SJCRH30 (cell line): ENCODE results near the gene DNASE1L3. TPM values are rescaled to one million over a fixed set of nuclear protein-coding genes. Genes with fewer than 3 reads are reported as not detected.
"Not testable (repeated sequence)": the region's sequence is repeated elsewhere in the genome, so short reads cannot be mapped to it uniquely, and the experiment has no call there.

Experiments used
- DNase-seq, 2 experiments: peaks; one replicate each; pipeline ENCODE4 v3.0.0-alpha.2; 2015 to 2020
- H3K27ac ChIP-seq: fragments of 250-450 bp; sonication (Bioruptor Pico); 2 replicates; pipeline ENCODE4 v1.5.1; 2020; ENCODE audit warnings: mild to moderate bottlenecking, moderate library complexity
- H3K27me3 ChIP-seq: fragments of 250-450 bp; sonication (Bioruptor Pico); 2 replicates; pipeline ENCODE4 v1.5.1; 2020; ENCODE audit warnings: mild to moderate bottlenecking, moderate library complexity
- H3K36me3 ChIP-seq: fragments of 250-450 bp; sonication (Bioruptor Pico); 2 replicates; pipeline ENCODE4 v1.5.1; 2020; ENCODE audit warnings: mild to moderate bottlenecking, moderate library complexity
- H3K4me1 ChIP-seq: fragments of 250-450 bp; sonication (Bioruptor Pico); 2 replicates; pipeline ENCODE4 v1.5.1; 2020; ENCODE audit warnings: mild to moderate bottlenecking, moderate library complexity
- H3K4me3 ChIP-seq: fragments of 250-450 bp; sonication (Bioruptor Pico); 2 replicates; pipeline ENCODE4 v1.5.1; 2020; ENCODE audit warnings: mild to moderate bottlenecking, moderate library complexity
- H3K9me3 ChIP-seq: fragments of 250-450 bp; sonication (Bioruptor Pico); replicated peaks from 2 replicates; pipeline ENCODE4 v1.5.1; 2020; ENCODE audit warnings: mild to moderate bottlenecking, moderate library complexity
- total RNA-seq: library from RNA; depleted of rRNA; stranded (reverse); fragments of >200 nt; shearing (Covaris generic); gene quantifications from 2 replicates; pipeline ENCODE4 v1.2.3, GENCODE V29; 2014; rRNA removed

DNASE1L3 gene, protein sequence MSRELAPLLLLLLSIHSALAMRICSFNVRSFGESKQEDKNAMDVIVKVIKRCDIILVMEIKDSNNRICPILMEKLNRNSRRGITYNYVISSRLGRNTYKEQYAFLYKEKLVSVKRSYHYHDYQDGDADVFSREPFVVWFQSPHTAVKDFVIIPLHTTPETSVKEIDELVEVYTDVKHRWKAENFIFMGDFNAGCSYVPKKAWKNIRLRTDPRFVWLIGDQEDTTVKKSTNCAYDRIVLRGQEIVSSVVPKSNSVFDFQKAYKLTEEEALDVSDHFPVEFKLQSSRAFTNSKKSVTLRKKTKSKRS
- not detected in 2 replicates for total RNA-seq

DNA sequence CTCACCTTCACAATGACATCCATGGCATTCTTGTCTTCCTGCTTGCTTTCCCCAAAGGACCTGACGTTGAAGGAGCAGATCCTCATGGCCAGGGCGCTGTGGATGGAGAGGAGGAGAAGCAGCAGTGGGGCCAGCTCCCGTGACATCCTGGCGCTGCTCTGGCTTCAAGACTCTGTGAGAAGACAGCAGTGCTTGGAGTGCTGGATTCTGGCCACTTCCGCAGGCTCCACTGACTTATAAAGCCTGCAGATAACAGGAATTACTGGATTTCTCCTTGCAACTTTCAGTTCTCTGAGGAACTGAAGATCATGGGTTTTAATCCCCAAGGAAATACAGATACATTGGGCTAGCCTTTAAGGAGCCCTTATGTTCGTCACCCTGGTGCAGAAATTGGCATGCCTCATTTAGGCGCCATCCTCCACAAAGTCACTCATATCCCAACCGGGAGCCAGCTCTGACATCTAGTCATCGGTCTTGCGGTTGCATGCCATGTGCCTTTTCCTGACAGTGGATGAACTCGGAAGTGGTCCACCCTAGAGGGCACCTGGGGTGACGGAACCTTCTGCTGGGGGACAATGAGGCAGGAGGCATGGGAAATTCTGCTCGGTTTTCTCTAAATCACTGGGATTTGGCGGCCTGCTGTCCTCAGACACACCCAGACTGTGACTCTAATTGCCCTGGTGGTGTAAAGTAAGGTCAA, at the start of gene DNASE1L3:
TSS of gene DNASE1L3 (minus strand) at position 212 of the 700 bp plus-strand sequence. CDS start at position 146, 66 bp downstream.
- no peaks in the 10 kb centered on the region for H3K9me3 ChIP-seq
- no peaks in the 10 kb centered on the region for H3K27me3 ChIP-seq
- no peak within 1 kb of the TSS for H3K27ac ChIP-seq
- peaks cover 10% of the 10 kb centered on the region for H3K4me1 ChIP-seq
- DNase-seq = no peak
- H3K36me3 ChIP-seq = no peaks in the 10 kb centered on the region
- H3K4me3 ChIP-seq = no peak within 1 kb of the TSS

- no peaks in the 10 kb centered on the region for H3K36me3 ChIP-seq
- no peaks in the 10 kb centered on the region for H3K9me3 ChIP-seq
- no peaks in the 10 kb centered on the region for H3K27me3 ChIP-seq
- peaks cover 10% of the 10 kb centered on the region; the same call in 1 of the 2 replicates for H3K4me1 ChIP-seq
- H3K4me3 ChIP-seq = no peak overlapping the region
- peak; percentile 19 to 39 for DNase-seq
- H3K27ac ChIP-seq = peak overlapping the region; percentile 23
Observed at GRCh38 chr3:58260261-58260731, 49.5 kb upstream of the DNASE1L3 start.

GRCh38 chr3:58258392-58259055, 47.8 kb upstream of the DNASE1L3 start:
- no peaks in the 10 kb centered on the region for H3K9me3 ChIP-seq
- H3K4me3 ChIP-seq = no peak overlapping the region
- H3K27me3 ChIP-seq = no peaks in the 10 kb centered on the region
- DNase-seq = no peak
- peaks cover 10% of the 10 kb centered on the region; the same call in 1 of the 2 replicates for H3K4me1 ChIP-seq
- H3K36me3 ChIP-seq = no peaks in the 10 kb centered on the region
- no peak overlapping the region for H3K27ac ChIP-seq

- no peaks in the 10 kb centered on the region for H3K36me3 ChIP-seq
- H3K4me3 ChIP-seq = no peak overlapping the region
- H3K9me3 ChIP-seq = no peaks in the 10 kb centered on the region
- H3K27me3 ChIP-seq = no peaks in the 10 kb centered on the region
- peaks cover 10% of the 10 kb centered on the region; the same call in 1 of the 2 replicates for H3K4me1 ChIP-seq
- DNase-seq = no peak
- H3K27ac ChIP-seq = no peak overlapping the region
Observed at GRCh38 chr3:58256511-58256910, 45.7 kb upstream of the DNASE1L3 start.

DNA sequence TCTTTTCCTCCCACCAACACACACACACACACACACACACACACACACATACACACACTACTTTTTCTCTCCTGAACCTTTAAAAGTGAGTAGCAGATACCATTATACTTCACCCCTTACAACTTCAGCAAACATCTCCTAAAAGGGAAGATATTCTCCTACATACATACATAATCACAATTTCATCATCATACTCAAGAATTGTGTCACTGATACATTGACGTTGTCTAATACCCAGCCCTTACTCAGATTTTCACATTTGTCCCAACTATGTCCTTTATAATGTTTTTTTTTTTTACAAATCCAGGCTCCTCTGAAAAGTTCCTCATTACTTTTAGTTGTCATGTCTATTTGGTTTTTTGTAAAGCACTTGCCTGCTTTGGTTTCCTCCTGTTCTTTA, 45.3 kb upstream of the DNASE1L3 start:
- H3K4me1 ChIP-seq = peaks cover 10% of the 10 kb centered on the region; the same call in 1 of the 2 replicates
- H3K36me3 ChIP-seq = no peaks in the 10 kb centered on the region
- no peak overlapping the region for H3K27ac ChIP-seq
- no peaks in the 10 kb centered on the region for H3K27me3 ChIP-seq
- no peak overlapping the region for H3K4me3 ChIP-seq
- no peaks in the 10 kb centered on the region for H3K9me3 ChIP-seq
- no peak for DNase-seq

DNA sequence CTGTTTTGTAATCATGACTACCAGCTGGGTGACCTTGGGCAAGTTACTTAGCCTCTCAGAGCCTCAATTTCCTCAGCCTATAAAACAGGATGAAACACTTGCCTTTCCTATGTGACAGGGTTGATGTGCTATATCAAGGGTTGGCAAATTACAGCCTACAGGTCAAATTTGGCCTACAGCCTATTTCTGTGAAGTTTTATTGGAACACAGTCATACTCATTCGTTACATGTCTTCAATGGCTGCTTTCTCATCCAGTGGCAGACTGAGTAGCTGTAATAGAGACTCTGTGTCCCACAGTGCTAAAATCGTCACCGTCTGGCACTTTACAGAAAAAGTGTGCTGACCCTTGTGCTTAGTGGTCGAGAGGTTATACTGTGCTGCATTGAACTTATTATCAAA, 43.4 kb upstream of the DNASE1L3 start:
- Histone ChIP-seq H3K27ac (no peak overlapping the region), H3K9me3 (no peaks in the 10 kb centered on the region), H3K4me1 (no peaks in the 10 kb centered on the region), H3K27me3 (no peaks in the 10 kb centered on the region), H3K36me3 (no peaks in the 10 kb centered on the region), H3K4me3 (no peak overlapping the region)
- no peak for DNase-seq

- Histone ChIP-seq H3K4me1 (no peaks in the 10 kb centered on the region), H3K36me3 (no peaks in the 10 kb centered on the region), H3K27me3 (no peaks in the 10 kb centered on the region), H3K4me3 (no peak overlapping the region), H3K27ac (no peak overlapping the region), H3K9me3 (no peaks in the 10 kb centered on the region)
- DNase-seq = no peak
Observed at GRCh38 chr3:58251631-58252035, 40.9 kb upstream of the DNASE1L3 start.

DNA sequence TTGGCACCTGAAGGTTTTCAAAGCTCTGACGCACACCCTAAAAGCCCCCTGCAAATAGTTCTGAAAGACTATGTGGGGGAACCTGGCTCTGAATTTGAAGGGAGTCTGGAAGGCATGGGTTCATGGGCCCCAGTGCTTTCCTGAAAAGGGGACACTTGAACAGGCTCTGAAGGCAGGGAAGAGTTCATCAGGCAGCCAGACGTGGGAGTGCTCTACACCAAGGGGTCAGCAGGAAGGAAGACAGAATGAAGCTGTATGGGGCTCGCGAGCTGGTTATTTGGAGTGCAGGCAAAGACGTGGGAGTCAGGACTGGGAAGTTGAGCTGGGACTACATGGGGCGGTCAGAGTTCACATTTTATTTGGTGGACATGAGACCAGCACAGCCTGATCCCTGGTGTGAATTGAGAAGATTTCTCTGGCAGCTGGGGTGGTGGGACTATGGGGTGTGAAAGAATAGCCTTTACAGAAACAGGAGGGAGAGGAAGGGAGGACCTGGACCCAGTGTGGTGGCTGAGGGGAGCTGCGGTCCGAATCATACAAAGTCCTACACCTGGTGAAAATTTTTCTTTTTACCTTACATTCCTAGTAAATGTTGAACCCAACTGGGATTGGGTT, 39.4 kb upstream of the DNASE1L3 start:
- H3K9me3 ChIP-seq = no peaks in the 10 kb centered on the region
- H3K27ac ChIP-seq = no peak overlapping the region
- H3K27me3 ChIP-seq = no peaks in the 10 kb centered on the region
- H3K4me1 ChIP-seq = no peaks in the 10 kb centered on the region
- no peak for DNase-seq
- no peak overlapping the region for H3K4me3 ChIP-seq
- H3K36me3 ChIP-seq = no peaks in the 10 kb centered on the region

GRCh38 chr3:58249358-58250092, 38.8 kb upstream of the DNASE1L3 start:
- no peak overlapping the region for H3K27ac ChIP-seq
- H3K4me1 ChIP-seq = no peaks in the 10 kb centered on the region
- no peaks in the 10 kb centered on the region for H3K9me3 ChIP-seq
- no peaks in the 10 kb centered on the region for H3K27me3 ChIP-seq
- H3K36me3 ChIP-seq = no peaks in the 10 kb centered on the region
- no peak overlapping the region for H3K4me3 ChIP-seq
- DNase-seq = no peak

GRCh38 chr3:58246148-58247047, 35.6 kb upstream of the DNASE1L3 start:
- no peaks in the 10 kb centered on the region for H3K4me1 ChIP-seq
- no peak overlapping the region for H3K27ac ChIP-seq
- H3K9me3 ChIP-seq = no peaks in the 10 kb centered on the region
- no peak for DNase-seq
- no peaks in the 10 kb centered on the region for H3K36me3 ChIP-seq
- no peaks in the 10 kb centered on the region for H3K27me3 ChIP-seq
- H3K4me3 ChIP-seq = no peak overlapping the region

- DNase-seq = no peak
- Histone ChIP-seq H3K27me3 (no peaks in the 10 kb centered on the region), H3K4me3 (no peak overlapping the region), H3K9me3 (no peaks in the 10 kb centered on the region), H3K36me3 (no peaks in the 10 kb centered on the region), H3K4me1 (no peaks in the 10 kb centered on the region), H3K27ac (no peak overlapping the region)
Observed at GRCh38 chr3:58243976-58244585, 33.3 kb upstream of the DNASE1L3 start.

GRCh38 chr3:58242860-58243259, 32.1 kb upstream of the DNASE1L3 start:
- H3K36me3 ChIP-seq, H3K27ac ChIP-seq, H3K4me1 ChIP-seq, H3K9me3 ChIP-seq, H3K27me3 ChIP-seq, H3K4me3 ChIP-seq, DNase-seq: not testable (repeated sequence)

- Histone ChIP-seq H3K9me3 (no peaks in the 10 kb centered on the region), H3K4me3 (no peak overlapping the region), H3K27me3 (no peaks in the 10 kb centered on the region), H3K4me1 (no peaks in the 10 kb centered on the region), H3K27ac (no peak overlapping the region), H3K36me3 (no peaks in the 10 kb centered on the region)
- no peak for DNase-seq
Observed at GRCh38 chr3:58242340-58242739, 31.6 kb upstream of the DNASE1L3 start.
